ENCODE data around the gene DNM1.

The DNM1 gene

DNA sequence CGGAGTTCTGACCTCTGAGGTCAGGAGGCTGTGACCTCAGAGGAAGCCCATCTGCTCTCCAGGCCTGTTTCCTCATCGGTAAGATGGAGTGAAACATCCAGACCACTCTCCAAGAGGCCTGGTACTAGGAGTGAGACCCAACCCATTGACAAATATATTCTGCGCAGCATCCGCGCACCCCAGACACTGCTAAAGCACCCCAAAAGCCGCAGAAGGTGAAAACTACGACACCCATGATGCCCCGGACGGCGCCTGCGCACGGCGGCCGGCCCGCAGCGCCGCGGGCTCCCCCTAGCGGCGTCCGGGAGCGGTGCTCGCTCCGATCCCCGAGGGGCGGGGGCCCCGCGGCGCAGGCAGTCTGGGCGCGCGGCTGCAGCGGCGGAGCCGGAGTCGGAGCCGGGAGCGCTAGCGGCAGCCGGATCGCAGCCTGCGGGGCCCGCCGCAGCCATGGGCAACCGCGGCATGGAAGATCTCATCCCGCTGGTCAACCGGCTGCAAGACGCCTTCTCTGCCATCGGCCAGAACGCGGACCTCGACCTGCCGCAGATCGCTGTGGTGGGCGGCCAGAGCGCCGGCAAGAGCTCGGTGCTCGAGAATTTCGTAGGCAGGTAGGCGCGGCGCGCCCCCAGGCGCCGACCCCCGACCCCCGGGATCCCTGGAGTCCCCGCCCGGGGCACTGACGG is at the start of gene DNM1:
Gene DNM1 (plus strand): TSS at position 356 of the 683 bp plus-strand sequence. CDS start 92 bp downstream, at position 448.
- DNase-seq, result peak; percentile 51 to 62

DNA sequence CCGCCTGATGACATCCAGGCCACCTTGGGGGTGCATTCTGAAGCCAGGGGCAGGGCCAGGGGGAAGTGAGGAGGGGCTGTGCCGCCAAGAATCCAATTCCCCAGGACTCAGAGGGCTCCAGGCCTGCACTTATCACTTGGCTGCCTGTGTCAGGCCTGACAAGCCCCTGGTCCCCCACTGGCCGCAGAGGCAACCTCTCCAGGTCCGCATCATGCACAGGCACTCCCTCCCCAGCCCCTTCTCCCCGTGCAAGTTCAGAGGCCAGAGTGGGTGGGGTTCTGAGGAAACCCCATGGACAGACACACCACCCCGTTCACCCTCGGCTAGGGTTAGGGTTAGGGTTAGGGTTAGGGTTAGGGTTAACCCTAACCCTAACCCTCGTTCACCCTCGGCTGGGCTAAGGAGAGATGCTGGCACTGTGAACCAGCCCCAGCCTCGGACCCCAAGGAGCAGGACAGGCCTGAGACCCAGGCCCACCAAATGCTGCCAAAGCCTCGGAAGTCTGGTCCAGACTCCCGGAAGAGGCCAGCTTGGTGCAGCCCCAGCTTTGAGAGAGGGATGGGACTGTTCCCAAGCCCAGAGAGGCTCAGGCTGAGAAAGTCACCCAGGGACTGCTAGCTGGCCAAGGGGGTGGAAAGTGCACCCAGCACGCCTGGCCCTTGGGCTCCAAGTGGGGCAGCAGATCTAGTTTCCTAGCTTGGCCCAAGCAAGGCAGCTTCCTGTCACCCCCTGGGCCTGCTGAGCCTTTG is 49.1 kb upstream of the DNM1 start:
- no peak for DNase-seq

DNA sequence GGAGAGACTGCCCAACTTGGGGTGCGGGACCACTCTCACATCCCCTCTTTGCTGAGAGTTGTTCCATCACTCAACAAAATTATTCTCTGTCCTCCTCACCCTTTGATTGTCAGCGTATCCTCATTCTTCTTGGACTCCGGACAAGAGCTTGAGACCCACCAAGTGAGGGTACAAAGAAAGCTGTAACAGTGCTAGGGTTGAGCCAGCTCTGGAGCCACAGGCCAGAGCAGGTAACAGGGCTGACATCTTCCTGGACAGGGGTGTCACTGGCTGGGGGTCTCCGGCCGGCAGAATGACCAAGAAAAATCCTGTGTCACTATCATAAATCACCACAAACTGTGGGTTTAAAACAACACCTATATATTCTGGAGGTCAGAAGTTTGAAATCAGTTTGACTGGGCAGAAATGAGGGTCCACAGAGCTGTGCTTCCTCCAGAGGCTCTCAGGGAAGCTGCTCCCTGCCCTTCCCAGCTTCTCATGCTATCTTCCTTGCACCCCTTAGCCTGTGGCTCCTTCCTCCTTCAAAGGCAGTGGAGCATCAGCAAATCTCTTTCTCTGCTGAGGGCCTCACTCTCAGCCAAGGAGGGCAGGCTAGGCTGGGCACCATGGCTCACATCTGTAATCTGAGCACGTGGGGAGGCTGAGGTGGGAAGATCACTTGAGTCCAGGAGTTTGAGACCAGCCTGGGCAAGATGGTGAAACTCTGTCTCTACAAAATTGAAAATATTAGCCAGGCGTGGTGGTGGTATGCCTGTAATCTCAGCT is 47.3 kb upstream of the DNM1 start:
- no peak for DNase-seq

DNA sequence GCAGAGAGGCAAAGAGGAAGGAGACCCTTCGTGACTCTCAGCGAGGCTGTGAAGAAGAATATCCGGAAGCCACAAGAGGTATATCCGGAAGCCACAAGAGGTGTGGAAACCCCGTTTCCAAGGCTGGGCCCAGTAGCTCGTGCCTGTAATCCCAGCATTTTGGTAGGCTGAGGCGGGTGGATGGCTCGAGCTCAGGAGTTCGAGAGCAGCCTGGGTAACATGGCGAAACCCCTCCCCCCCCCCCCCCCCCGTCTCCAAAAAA is 43.7 kb upstream of the DNM1 start:
- DNase-seq, result no peak

DNA sequence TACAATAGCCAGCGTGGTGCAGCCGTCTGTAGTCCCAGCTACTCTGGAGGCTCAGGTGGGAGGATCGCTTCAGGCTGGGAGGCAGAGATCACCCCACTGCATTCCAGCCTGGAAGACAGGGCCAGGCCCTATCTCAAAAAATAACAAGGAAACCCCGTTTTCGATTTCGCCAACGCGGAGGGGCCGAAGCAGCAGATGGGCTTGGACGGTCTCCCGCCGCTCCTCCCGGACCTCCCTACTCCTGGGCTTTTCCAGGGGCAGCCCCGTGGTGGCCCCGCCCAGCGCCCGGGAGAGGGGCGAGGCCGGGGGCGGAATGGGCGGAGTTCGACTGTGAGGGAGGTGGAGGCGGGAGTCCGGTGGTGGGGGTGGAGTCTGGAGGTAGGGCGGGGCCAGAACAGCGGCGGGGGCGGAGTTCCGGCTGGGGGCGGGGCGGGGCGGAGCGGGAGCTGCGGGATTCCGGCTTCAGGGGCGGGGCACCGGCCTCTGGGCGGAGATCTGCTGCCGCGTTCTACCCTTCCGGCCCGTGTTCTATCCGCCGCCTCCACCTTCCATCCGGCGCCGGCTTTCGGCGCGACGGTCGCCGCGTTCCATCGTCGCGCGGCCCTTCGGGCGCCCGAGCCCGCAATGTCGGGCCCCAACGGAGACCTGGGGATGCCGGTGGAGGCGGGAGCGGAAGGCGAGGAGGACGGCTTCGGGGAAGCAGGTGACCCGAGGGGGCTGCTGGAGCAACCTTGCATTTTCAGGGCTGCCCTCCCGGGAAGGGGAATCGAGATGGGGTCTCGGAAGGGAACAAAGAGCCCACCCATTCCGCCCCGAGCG is 43.2 kb upstream of the DNM1 start, which contains the start of gene BBLN:
Gene BBLN (plus strand): TSS at position 482 of the 819 bp plus-strand sequence. CDS start 143 bp downstream, at position 625.
- peak; percentile 89 to 94 for DNase-seq

DNA sequence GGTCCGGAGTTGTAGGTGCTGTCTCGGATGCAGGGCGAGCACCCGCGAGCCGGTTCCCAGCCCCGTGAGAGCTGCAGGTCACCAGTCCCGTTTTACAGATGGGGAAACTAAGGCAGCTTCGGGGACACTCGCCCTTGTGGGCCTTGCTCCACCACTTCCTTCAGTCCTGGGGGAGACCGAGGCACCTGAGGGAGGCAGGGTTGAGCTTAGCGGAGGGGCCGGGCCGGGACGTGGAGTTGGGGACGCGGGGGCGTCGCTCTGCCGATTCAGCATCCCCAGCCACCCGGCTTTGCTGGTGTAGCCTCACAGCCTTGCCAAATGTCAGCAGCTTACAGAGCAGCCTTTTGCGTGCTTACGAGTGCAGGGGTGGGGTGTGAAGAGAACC is 42.6 kb upstream of the DNM1 start:
- no peak for DNase-seq

DNA sequence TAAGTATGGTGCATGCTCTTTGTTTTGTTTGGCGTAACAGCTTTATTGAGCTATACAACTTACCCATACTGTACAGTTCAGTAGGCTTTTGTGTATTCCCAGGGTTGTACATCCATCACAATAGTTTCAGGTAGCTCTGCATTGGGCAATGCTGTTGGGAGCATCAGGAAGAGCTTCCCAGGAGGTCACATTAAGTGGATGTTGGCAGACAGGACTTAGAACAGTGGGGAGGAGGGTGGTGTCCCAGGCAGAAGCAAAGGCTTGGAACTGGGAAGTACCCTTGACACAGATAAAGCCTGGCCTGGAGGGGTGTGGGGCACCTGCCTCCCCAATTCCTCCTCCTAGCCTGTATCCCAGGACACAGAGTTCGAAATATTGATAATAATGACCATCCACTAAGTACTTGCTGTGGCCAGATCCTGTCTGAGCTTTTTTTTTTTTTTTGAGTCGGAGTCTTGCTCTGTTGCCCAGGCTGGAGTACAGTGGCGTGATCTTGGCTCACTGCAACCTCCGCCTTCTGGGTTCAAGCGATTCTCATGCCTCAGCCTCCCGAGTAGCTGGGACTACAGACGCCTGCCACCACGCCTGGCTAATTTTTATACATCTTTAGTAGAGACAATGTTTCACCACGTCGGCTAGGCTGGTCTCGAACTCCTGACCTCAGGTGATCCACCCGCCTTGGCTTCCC is 41.8 kb upstream of the DNM1 start:
- peak; percentile 29 to 48 for DNase-seq

DNA sequence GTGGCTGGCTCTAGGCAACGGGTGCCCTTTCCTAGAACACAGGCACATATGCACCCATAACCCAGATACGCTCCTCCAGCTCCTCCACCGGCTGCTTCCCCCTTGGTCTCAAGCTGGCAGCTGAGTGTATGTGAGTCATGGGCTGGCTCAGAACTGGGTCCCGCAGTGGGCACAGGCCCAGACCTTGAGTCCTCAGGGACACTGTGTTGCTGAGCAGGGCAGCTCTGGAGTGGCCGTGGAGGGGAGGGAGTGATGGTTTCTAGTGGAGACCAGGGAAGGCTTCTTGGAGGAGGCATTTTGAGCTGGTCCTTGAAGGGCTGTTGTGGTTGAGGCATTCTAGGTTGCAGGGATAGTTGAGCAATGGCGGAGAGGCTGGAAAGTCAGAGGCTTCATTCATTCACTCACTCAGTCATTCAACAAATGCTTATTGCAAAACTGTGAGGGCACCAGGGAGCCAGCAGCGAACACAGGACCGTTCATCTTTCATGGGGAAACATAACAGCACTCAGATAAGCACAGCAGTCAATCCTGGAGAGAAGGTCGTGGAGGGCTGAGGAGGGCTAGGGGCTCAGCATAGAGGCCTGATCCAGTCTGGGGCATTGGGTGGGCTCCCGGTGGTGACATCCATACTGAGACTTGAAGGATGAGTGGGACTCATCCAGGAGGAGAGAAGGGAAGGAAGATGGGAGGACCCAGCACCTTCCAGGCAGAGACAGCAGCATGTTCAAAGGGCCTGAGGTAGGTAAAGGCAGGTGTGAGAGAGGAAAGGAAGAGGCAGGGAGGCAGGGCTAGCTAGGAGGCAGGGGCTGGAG is 40.8 kb upstream of the DNM1 start:
- no peak for DNase-seq

DNA sequence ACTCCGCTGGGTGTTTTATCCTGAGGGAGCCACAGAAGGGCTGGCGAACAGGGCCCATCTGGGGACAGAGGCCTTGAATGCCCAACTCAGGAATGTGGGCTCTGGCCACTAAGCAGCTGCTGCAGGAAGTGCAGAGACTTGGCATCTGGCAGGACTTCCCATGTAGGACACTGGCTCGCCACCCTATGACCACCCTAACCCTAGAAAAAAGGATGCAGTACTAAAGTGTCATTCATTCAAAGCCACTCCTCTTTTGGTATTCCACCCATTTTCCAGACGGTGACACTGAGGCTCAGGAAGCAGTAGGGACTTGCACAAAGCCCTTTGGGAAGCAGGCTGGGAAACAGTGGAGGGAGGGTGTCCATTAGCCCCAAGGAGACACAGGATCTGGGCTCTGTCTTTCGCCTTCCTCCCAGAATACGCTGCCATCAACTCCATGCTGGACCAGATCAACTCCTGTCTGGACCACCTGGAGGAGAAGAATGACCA is 40.1 kb upstream of the DNM1 start:
- no peak for DNase-seq

DNA sequence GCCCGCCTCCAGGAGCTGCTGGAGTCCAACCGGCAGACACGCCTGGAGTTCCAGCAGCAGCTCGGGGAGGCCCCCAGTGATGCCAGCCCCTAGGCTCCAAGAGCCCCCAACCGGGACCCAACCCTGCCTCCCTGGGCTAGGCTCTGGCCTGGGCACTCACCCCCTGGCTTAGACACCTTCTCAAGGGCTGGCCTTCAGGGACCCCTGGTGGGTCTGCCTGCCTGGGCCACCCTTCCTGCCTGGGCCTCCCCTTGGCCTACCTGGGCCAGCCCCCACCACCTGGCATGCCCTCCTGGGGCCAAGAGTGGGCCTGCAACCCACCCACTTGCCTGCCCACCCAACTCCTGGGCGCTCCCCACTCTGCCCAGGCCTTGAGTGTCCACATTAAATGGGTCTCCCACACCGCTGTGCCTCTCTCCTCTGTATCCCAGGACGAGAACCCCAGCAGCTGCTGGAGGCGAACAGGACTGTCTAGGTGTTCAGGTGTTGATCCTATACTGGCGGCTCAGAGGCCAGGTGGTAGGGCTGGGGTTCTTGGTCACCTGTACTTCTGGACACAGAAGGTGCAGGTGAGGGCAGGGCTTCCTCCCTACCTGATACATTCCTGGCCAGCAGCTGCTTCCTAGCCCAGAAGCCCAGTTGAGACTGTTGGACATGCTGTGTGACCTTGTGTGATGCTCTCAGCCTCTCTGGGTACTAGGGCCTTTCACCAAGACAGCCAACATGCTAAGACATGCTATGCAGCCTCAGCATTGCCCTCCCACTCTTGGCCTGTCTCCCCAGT is 39.5 kb upstream of the DNM1 start:
- no peak for DNase-seq

DNA sequence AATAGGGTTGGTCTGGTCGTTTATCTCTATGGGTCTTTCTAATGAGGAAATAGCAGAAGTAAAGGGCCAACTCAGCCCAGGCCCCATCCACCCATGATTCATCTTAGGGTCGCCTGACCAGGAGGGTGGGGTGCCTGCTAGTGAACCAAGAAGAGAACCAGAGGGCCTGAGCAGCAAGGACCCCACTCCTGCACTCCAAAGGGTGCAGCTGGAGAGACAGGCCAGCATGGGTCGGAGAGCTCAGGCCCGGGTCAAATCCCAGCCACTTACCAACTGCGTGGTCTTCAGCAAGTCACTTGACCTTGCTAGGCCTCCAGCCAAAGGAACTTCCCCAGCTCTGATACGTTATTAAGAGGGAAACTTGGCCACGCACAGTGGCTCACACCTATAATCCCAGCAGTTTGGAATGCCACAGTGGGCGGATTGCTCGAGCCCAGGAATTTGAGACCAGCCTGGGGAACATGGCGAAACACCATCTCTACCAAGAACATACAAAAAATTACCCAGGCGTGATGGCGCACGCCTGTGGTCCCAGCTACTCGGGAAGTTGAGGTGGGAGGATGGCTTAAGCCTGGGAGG is 38.8 kb upstream of the DNM1 start:
- no peak for DNase-seq

DNA sequence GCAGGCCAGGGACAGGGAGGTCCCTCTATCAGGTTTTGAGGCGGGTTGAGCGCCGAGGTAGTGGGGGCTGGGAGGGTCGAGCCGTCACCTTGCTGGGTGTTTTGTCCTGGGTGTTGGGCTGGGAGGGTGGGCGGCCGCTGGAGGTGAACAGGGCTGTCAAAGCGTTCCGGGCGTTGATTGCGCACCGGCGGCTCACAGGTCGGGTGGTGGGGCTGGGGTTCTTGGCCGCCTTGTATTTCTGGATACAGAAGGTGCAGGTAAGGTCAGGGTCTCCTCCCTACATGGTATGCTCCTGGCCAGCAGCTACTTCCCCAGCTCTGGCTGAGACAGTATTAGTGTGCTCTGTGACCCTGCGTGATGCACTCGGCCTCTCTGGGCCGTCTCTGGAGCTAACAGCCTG is 37.0 kb upstream of the DNM1 start:
- DNase-seq, result no peak

DNA sequence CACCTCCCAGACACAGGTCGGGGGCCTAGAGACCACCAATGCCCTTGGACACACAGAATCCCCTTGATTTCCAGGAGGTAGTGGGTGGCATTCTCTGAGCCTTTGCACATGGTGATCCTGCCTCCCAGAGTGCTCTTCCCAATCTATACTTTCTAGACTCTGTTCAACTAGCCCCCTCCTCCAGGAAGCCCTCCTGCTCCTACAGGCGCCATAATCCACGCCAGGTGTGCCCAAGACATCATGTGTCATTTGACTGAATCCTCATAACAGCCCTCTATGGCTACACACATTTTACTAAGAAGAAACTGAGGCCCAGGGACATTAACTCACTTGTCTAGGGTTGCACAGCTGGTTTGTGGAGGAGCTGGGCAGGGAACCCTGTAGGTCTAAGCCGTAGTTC is 36.0 kb upstream of the DNM1 start:
- DNase-seq, result no peak

DNA sequence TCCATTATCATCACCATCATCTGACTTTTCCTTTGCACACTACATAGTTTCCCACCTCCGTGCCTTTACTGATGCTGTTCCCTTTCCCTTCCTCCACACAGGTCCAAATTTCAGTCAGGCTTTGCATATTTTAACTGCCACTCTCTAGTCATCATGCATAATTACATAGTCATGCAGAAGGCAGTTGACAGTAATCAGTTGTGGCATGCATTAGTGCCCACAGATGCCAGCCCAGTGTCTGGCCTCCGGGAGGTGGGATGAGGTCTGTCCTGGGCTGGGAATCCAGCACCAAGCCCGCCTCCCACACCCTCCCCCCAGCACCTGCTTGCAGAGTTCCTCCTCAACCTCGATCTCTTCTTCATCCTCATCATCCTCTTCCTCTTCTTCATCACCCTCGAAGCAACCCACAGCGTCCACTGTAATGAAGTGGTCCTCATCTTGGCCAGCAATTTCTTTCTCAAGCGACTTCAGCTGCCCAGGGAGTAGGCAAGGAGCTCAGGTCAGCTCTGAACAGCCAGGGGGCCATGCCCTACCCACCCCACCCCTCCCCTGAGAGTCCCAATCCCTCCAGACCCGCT is 34.4 kb upstream of the DNM1 start:
- DNase-seq, result no peak

DNA sequence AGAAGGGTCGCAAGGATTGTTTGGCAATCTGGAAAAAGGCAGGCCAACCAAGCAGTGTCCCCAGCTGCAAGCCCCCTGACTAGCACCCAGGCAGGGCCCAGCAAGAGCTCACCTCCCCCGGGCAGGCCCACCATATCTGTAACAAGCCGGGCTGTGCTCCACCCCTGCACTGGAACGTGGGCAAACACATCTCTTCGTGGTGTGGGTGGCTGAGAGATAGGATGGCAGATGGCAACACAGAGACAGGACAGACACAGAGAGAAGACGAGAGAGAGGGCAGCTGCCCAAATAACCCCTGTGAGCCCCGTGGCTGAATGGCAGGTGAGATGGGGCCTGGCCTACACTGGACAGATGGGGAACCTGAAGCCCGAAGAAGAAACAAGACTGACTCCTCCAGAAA is 33.7 kb upstream of the DNM1 start:
- no peak for DNase-seq

DNA sequence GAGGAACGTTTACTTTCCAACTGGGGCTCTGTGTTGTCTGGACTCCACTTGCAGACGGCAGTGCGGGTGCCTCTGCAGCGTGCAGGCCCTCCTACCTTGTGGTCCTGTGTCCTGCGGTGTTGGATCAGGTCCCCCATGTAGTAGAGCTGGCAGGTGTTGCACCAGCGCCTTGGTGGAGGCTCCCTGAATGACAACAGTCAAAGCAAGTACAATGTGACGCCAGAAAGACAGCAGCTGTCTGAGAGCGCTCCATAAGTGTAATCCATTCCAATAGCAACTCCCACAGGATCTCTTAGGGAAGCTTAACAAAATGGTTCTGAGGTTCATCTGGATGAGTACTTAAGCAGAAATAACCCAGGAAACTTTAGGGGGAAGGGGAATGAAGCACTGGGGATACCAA is 33.3 kb upstream of the DNM1 start:
- DNase-seq, result no peak

DNA sequence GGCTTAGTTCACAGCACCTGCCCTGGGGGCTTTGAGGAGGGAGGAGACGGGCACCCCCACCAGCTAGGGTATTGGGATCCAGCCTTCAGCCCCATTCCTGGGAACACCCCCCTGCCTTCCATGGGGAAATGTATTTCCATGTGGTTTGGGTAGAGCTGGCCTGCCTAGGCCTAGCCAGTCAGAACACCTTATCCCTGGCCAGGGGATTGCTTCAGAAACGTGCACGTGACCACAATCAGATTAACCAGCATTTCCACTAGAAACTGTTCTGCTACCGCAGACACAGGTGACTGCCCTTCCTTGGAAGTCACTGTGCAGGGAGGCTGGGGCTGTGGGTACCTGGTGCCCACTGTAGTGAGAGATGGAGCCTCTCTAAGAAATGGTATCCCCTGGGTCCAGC is 29.1 kb upstream of the DNM1 start:
- DNase-seq, result no peak

DNA sequence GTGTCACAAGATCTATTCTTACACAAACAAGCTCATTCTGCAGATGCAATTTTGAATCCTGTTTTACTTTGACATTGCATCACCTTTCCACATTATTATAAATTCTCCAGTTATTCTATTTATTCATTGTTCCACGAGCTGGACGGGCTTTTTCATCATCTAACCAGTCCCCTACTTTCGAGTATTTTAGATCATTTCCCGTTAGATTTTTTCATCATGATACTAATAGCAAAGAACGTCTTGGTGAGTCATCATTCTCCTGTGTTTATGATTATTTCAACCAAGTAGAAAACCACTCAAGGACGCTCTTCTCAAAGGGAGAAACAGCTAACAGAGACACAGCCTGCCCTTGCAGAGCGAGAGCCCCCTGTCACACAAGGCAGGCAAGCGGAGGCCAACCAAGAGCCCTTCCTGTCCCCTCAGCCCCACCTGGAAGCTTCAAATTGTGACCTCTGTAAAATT is 28.0 kb upstream of the DNM1 start:
- no peak for DNase-seq

DNA sequence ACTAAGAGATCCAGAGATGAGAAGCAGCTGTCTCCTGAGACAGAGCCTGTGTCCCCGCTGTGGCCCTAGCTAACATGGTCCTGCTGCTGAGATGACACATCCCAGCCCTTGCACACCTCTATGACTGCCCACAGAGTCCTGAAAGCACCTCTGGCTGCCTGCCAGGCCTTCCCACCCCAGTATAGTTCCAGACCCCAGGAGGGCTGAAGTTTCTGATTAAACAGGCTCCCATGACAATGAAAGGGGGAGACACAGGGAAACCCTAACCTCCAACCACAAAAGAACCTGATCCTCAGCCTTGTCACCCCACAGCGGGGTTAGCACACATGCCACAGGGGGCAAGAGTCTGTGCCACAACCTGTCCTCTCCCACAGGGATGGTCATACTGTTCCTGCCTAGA is 27.5 kb upstream of the DNM1 start:
- peak in 1 of 2 experiments; percentile 17 for DNase-seq
